Activated CD4-positive, alpha-beta T cell treated with anti-CD3 and anti-CD28 coated beads, Interleukin-2, amount 50 U/mL, for 24 hours (primary cell): ENCODE data around the gene UGDH.
"Not testable (repeated sequence)": the region's sequence is repeated elsewhere in the genome, so short reads cannot be mapped to it uniquely, and the experiment has no call there.

ENCODE experiments used
- DNase-seq, 2 donors: peaks; one replicate each; pipeline ENCODE4 v3.0.0-alpha.2; 2020; ENCODE audit warnings: low read depth in 1 of 2, low spot score in 1 of 2

UGDH gene

GRCh38 chr4:39527296-39528060 is at the start of gene UGDH:
UGDH (minus strand) TSS chr4:39527439; CDS start chr4:39521512, 5,927 bp downstream.
- peak; percentile 79 to 83 for DNase-seq

- DNase-seq = no peak
Measured at GRCh38 chr4:39574946-39575345, 47.7 kb upstream of the UGDH start.

- DNase-seq = no peak
Measured at GRCh38 chr4:39571504-39571903, 44.3 kb upstream of the UGDH start.

- no peak for DNase-seq
Measured at GRCh38 chr4:39571054-39571453, 43.8 kb upstream of the UGDH start.

GRCh38 chr4:39569209-39569608 is 42.0 kb upstream of the UGDH start:
- no peak for DNase-seq

- DNase-seq = no peak
Measured at GRCh38 chr4:39568805-39569204, 41.6 kb upstream of the UGDH start.

- DNase-seq = no peak
Measured at GRCh38 chr4:39565878-39566600, 38.8 kb upstream of the UGDH start.

GRCh38 chr4:39563346-39563847 is 36.2 kb upstream of the UGDH start:
- DNase-seq = no peak

- DNase-seq = no peak
Measured at GRCh38 chr4:39562792-39563191, 35.6 kb upstream of the UGDH start.

GRCh38 chr4:39559626-39560025 is 32.4 kb upstream of the UGDH start:
- DNase-seq = no peak

- no peak for DNase-seq
Measured at GRCh38 chr4:39555472-39555871, 28.2 kb upstream of the UGDH start.

GRCh38 chr4:39548425-39549067 is 21.3 kb upstream of the UGDH start:
- no peak for DNase-seq

- no peak for DNase-seq
Measured at GRCh38 chr4:39544580-39545315, 17.5 kb upstream of the UGDH start.

GRCh38 chr4:39544080-39544479 is 16.8 kb upstream of the UGDH start:
- not testable (repeated sequence) for DNase-seq

- no peak for DNase-seq
Measured at GRCh38 chr4:39543034-39543433, 15.8 kb upstream of the UGDH start.

- DNase-seq = no peak
Measured at GRCh38 chr4:39542611-39543012, 15.4 kb upstream of the UGDH start.

- no peak for DNase-seq
Measured at GRCh38 chr4:39541987-39542610, 14.9 kb upstream of the UGDH start.

GRCh38 chr4:39539089-39539611 is 11.9 kb upstream of the UGDH start:
- no peak for DNase-seq

- no peak for DNase-seq
Measured at GRCh38 chr4:39533541-39533940, 6.3 kb upstream of the UGDH start.

GRCh38 chr4:39532237-39532636 is 5.0 kb upstream of the UGDH start:
- not testable (repeated sequence) for DNase-seq
